IMR-90 (cell line): ENCODE results near the gene DNM3. TPM values are rescaled to one million over a fixed set of nuclear protein-coding genes. Genes with fewer than 3 reads are reported as not detected.
A peak's percentile ranks its signal among the peaks of the same experiment; 100 is the strongest.

Source experiments
- ATAC-seq: fragments of 200-7000 bp; cut with Tn5 transposase; 2 replicates; pipeline ENCODE4 v1.9.1; 2020; ENCODE audit warnings: low read depth, mild to moderate bottlenecking, moderate library complexity
- BruUV-seq: library from RNA; stranded (reverse); fragments of 400-500 nt; replicated peaks from 2 replicates; lab custom pipeline; 2021; lab: Mats Ljungman, UMichigan
- CTCF ChIA-PET: fragments of 300-600 bp; formaldehyde crosslinking; extraction: SDS; loops from one replicate; lab custom pipeline; 2021; ENCODE audit warnings: antibody characterized with exemption; lab: Yijun Ruan, JAX
- POLR2A ChIA-PET: fragments of 300-600 bp; sonication (Branson Sonifier 250); formaldehyde crosslinking; loops from one replicate; lab custom pipeline; 2022; ENCODE audit warnings: antibody characterized with exemption; ENCODE audit not compliant: unreplicated experiment; lab: Charles Lee
- DNase-seq: peaks from one replicate; pipeline ENCODE4 v3.0.0; 2013
- H2AFZ ChIP-seq: replicated peaks from 2 replicates; pipeline ENCODE3; 2013; ENCODE audit warnings: low read length, mild to moderate bottlenecking; ENCODE audit not compliant: poor library complexity
- H2AK5ac ChIP-seq: 2 replicates; pipeline ENCODE4 v1.6.1; 2013; ENCODE audit warnings: low read depth, low read length, inconsistent platforms
- H2AK9ac ChIP-seq: replicated peaks from 2 replicates; pipeline ENCODE3; 2013; ENCODE audit warnings: mild to moderate bottlenecking, low read depth, low read length, moderate library complexity; ENCODE audit not compliant: poor library complexity
- H2BK120ac ChIP-seq: 2 replicates; pipeline ENCODE4 v1.6.1; 2013; ENCODE audit warnings: low read depth, low read length, inconsistent platforms
- H2BK15ac ChIP-seq: 3 replicates; pipeline ENCODE4 v1.6.1; 2013; ENCODE audit warnings: low read depth, low read length, inconsistent platforms
- H2BK20ac ChIP-seq: 2 replicates; pipeline ENCODE4 v1.6.1; 2013; ENCODE audit warnings: low read depth, mild to moderate bottlenecking, inconsistent platforms, low read length, moderate library complexity
- H2BK5ac ChIP-seq: 2 replicates; pipeline ENCODE4 v1.6.1; 2013; ENCODE audit warnings: mild to moderate bottlenecking, low read depth, low read length, inconsistent platforms; ENCODE audit not compliant: poor library complexity, severe bottlenecking
- H3K14ac ChIP-seq: replicated peaks from 2 replicates; pipeline ENCODE4 v1.6.1; 2013; ENCODE audit warnings: low read depth, low read length, inconsistent platforms
- H3K18ac ChIP-seq: 2 replicates; pipeline ENCODE4 v1.6.1; 2013; ENCODE audit warnings: low read depth, low read length, control low read depth
- H3K23ac ChIP-seq: 2 replicates; pipeline ENCODE4 v1.6.1; 2013; ENCODE audit warnings: low read depth, low read length, inconsistent platforms
- H3K27ac ChIP-seq: 2 replicates; pipeline ENCODE4 v1.5.1; 2013; ENCODE audit warnings: mild to moderate bottlenecking, control low read depth, low read length; ENCODE audit not compliant: insufficient read depth
- H3K27me3 ChIP-seq: 2 replicates; pipeline ENCODE4 v1.6.1; 2013; ENCODE audit warnings: low read length; ENCODE audit not compliant: control insufficient read depth, insufficient read depth
- H3K36me3 ChIP-seq: 2 replicates; pipeline ENCODE4 v1.6.1; 2013; ENCODE audit warnings: low read length, mixed read lengths; ENCODE audit not compliant: control insufficient read depth, insufficient read depth
- H3K4ac ChIP-seq: 2 replicates; pipeline ENCODE4 v1.6.1; 2013; ENCODE audit warnings: low read depth, low read length, inconsistent platforms
- H3K4me1 ChIP-seq: 2 replicates; pipeline ENCODE4 v1.6.1; 2013; ENCODE audit warnings: low read length, mixed read lengths; ENCODE audit not compliant: control insufficient read depth, insufficient read depth
- H3K4me2 ChIP-seq: 2 replicates; pipeline ENCODE4 v1.6.1; 2013; ENCODE audit warnings: low read depth, mild to moderate bottlenecking, control low read depth, low read length, moderate library complexity
- H3K4me3 ChIP-seq: 2 replicates; pipeline ENCODE4 v1.5.1; 2013; ENCODE audit warnings: low read depth, mild to moderate bottlenecking, control low read depth, low read length, moderate library complexity; ENCODE audit not compliant: insufficient read depth
- H3K56ac ChIP-seq: 2 replicates; pipeline ENCODE4 v1.6.1; 2013; ENCODE audit warnings: low read length, inconsistent platforms; ENCODE audit not compliant: insufficient read depth; ENCODE audit errors: extremely low read depth
- H3K79me1 ChIP-seq, 2 experiments: 2 replicates each; pipeline ENCODE4 v1.6.1; 2013; ENCODE audit warnings: low read length in 2 of 2, inconsistent platforms in 1 of 2, low read depth in 1 of 2
- H3K9ac ChIP-seq: 2 replicates; pipeline ENCODE4 v1.6.1; 2013; ENCODE audit warnings: low read depth, low read length, control low read depth
- H3K9me1 ChIP-seq: 2 replicates; pipeline ENCODE4 v1.6.1; 2013; ENCODE audit warnings: low read length, inconsistent platforms; ENCODE audit not compliant: insufficient read depth
- H3K9me3 ChIP-seq: 2 replicates; pipeline ENCODE4 v1.6.1; 2013; ENCODE audit warnings: low read length; ENCODE audit not compliant: control insufficient read depth, insufficient read depth
- H4K20me1 ChIP-seq: 2 replicates; pipeline ENCODE4 v1.6.1; 2013; ENCODE audit warnings: low read length, inconsistent platforms; ENCODE audit not compliant: insufficient read depth
- H4K5ac ChIP-seq: 2 replicates; pipeline ENCODE4 v1.6.1; 2013; ENCODE audit warnings: mild to moderate bottlenecking, low read depth, low read length, control low read depth
- H4K8ac ChIP-seq, 2 experiments: 2 replicates each; pipeline ENCODE4 v1.6.1; 2013; ENCODE audit warnings: low read depth in 2 of 2, low read length in 2 of 2, control low read depth in 1 of 2, inconsistent platforms in 1 of 2
- H4K91ac ChIP-seq: 2 replicates; pipeline ENCODE4 v1.6.1; 2013; ENCODE audit warnings: low read depth, low read length, inconsistent platforms; ENCODE audit not compliant: insufficient read depth
- BHLHE40 ChIP-seq: fragments of 150-350 bp; IDR thresholded peaks from 2 replicates; pipeline ENCODE4 v1.6.1; 2016; ENCODE audit warnings: mild to moderate bottlenecking, low read depth, low read length
- CEBPB ChIP-seq: IDR thresholded peaks from 2 replicates; pipeline ENCODE4 v1.6.1; 2012; ENCODE audit warnings: low read depth, low read length, improper control_type of control experiment
- CHD1 ChIP-seq: IDR thresholded peaks from 2 replicates; pipeline ENCODE4 v1.6.1; 2012; ENCODE audit warnings: low read depth, low read length, improper control_type of control experiment
- CTCF ChIP-seq: conservative IDR thresholded peaks from 2 replicates; pipeline ENCODE4 v1.5.1; 2012; ENCODE audit warnings: mild to moderate bottlenecking, low read depth, low read length, improper control_type of control experiment
- ELK1 ChIP-seq: fragments of 150-350 bp; IDR thresholded peaks from 2 replicates; pipeline ENCODE4 v1.6.1; 2016; ENCODE audit warnings: low read depth, mild to moderate bottlenecking, low read length, moderate library complexity, borderline replicate concordance
- FOS ChIP-seq: fragments of 150-350 bp; IDR thresholded peaks from 2 replicates; pipeline ENCODE4 v1.6.1; 2016; ENCODE audit warnings: low read depth, low read length
- MAFK ChIP-seq: IDR thresholded peaks from 2 replicates; pipeline ENCODE4 v1.6.1; 2012; ENCODE audit warnings: low read depth, low read length, improper control_type of control experiment
- MAZ ChIP-seq: IDR thresholded peaks from 2 replicates; pipeline ENCODE4 v1.6.1; 2012; ENCODE audit warnings: low read depth, mild to moderate bottlenecking, low read length, improper control_type of control experiment, moderate library complexity, borderline replicate concordance
- MXI1 ChIP-seq: IDR thresholded peaks from 2 replicates; pipeline ENCODE4 v1.6.1; 2012; ENCODE audit warnings: low read depth, mild to moderate bottlenecking, low read length, moderate library complexity, borderline replicate concordance
- NFE2L2 ChIP-seq: fragments of 150-350 bp; IDR thresholded peaks from 2 replicates; pipeline ENCODE4 v1.6.1; 2016; ENCODE audit warnings: low read depth, mild to moderate bottlenecking, low read length
- POLR2A ChIP-seq: IDR thresholded peaks from 2 replicates; pipeline ENCODE4 v1.6.1; 2012; ENCODE audit warnings: mild to moderate bottlenecking, low read depth, low read length
- RAD21 ChIP-seq: IDR thresholded peaks from 2 replicates; pipeline ENCODE4 v1.6.1; 2012; ENCODE audit warnings: low read length, improper control_type of control experiment
- RCOR1 ChIP-seq: IDR thresholded peaks from 2 replicates; pipeline ENCODE4 v1.6.1; 2012; ENCODE audit warnings: mild to moderate bottlenecking, low read length, improper control_type of control experiment; ENCODE audit not compliant: insufficient replicate concordance
- RFX5 ChIP-seq: IDR thresholded peaks from 2 replicates; pipeline ENCODE4 v1.8.0; 2012; ENCODE audit warnings: low read depth, mild to moderate bottlenecking, low read length, moderate library complexity
- SMC3 ChIP-seq: fragments of 150-350 bp; IDR thresholded peaks from 2 replicates; pipeline ENCODE4 v1.6.1; 2016; ENCODE audit warnings: low read depth, mild to moderate bottlenecking, antibody characterized with exemption, low read length, moderate library complexity
- USF2 ChIP-seq: fragments of 150-350 bp; IDR thresholded peaks from 2 replicates; pipeline ENCODE4 v1.6.1; 2017; ENCODE audit warnings: mild to moderate bottlenecking, antibody characterized with exemption, low read length, low read depth
- WGBS, 2 experiments: methylation state at CpG; one replicate each; pipeline versions ENCODE4 v1.1.5 to v1.1.7; 2013; ENCODE audit warnings: missing lambda C conversion rate in 2 of 2; ENCODE audit not compliant: insufficient read length in 1 of 2; ENCODE audit errors: extremely low coverage in 2 of 2; 5-methylcytosine and 5-hydroxymethylcytosine counted together
- dilution Hi-C: fragments of 300-500 bp; cut with HindIII; formaldehyde crosslinking; loops from one replicate; pipeline ENCODE4 v1.14.3; 2018; ENCODE audit warnings: low sequenced_read_pairs; ENCODE audit not compliant: unreplicated experiment
- in situ Hi-C: fragments of 300-500 bp; cut with MboI; formaldehyde crosslinking; loops from 3 replicates; pipeline ENCODE4 v1.14.3; 2019; ENCODE audit warnings: low sequenced_read_pairs, inconsistent platforms, mixed read lengths
- intact Hi-C: fragments of 100-400 bp; cut with micrococcal nuclease; formaldehyde crosslinking; loops from 2 replicates; pipeline ENCODE4 v1.10.0; 2022
- polyA plus RNA-seq, 3 experiments: library from polyadenylated mRNA; depleted of rRNA; stranded (reverse); fragments of >200 nt; gene quantifications; 2 replicates each; pipeline ENCODE4 v1.2.3, GENCODE V29; 2012; ENCODE audit warnings: low replicate concordance in 1 of 3
- total RNA-seq: library from RNA; depleted of rRNA; stranded (reverse); fragments of >200 nt; gene quantifications from 2 replicates; pipeline ENCODE4 v1.2.3, GENCODE V29; 2012

Gene DNM3
- total and polyA plus RNA-seq, 2 of the 4 experiments (the other 2 are of a cell fraction), result 0.36 TPM

- intact Hi-C loops, result no loop called here
- POLR2A ChIA-PET, result no interaction called here
- Histone ChIP-seq H2AFZ (peak overlapping the region; percentile 67), H3K4me1 (no peaks in the 10 kb centered on the region), H4K8ac (no peak overlapping the region), H3K4me3 (no peak overlapping the region), H4K91ac (no peak overlapping the region), H3K4me2 (no peak overlapping the region), H3K36me3 (no peaks in the 10 kb centered on the region), H2AK9ac (no peak overlapping the region), H3K56ac (no peak overlapping the region), H2AK5ac (no peak overlapping the region), H3K9me3 (no peaks in the 10 kb centered on the region), H2BK15ac (no peak overlapping the region), H4K20me1 (no peaks in the 10 kb centered on the region), H3K9me1 (no peaks in the 10 kb centered on the region), H3K14ac (no peak overlapping the region), H4K5ac (no peak overlapping the region), H2BK20ac (no peak overlapping the region), H3K9ac (no peak overlapping the region), H2BK120ac (no peak overlapping the region), H3K79me1 (no peaks in the 10 kb centered on the region), H3K27ac (no peak overlapping the region), H3K27me3 (no peaks in the 10 kb centered on the region), H3K23ac (no peak overlapping the region), H3K4ac (no peak overlapping the region), H3K18ac (no peak overlapping the region), H2BK5ac (no peak overlapping the region)
- no TSS peak for BruUV-seq
- DNase-seq (no peak), ATAC-seq (no peak)
- no peak for TF ChIP-seq MXI1
- no peak for TF ChIP-seq ELK1
- TF ChIP-seq FOS, result no peak
- TF ChIP-seq CEBPB, result no peak
- no peak for TF ChIP-seq RCOR1
- no peak for TF ChIP-seq CTCF
- TF ChIP-seq CHD1, result no peak
- no peak for TF ChIP-seq USF2
- TF ChIP-seq MAZ, result no peak
- no peak for TF ChIP-seq SMC3
- TF ChIP-seq MAFK, result no peak
- TF ChIP-seq NFE2L2, result no peak
- TF ChIP-seq RAD21, result no peak
- no peak for TF ChIP-seq RFX5
- TF ChIP-seq BHLHE40, result no peak
- no peak for TF ChIP-seq POLR2A
- dilution Hi-C loops, result no loop called here
- CTCF ChIA-PET, result interaction anchor here (0.7 to 1.2 kb wide), 3 partner anchors 14 to 312 kb away, joined by 3 read pairs; no protein-coding TSS in a partner anchor
- no CpG with 5 or more reads among the region's 7 CpGs for WGBS, 2 experiments
- in situ Hi-C loops, result no loop called here
Measured at GRCh38 chr1:171901245-171901644, 59.9 kb downstream of the DNM3 start.
